SK-N-MC (cell line): ENCODE results near the gene AOPEP.

ENCODE experiments used
- EZH2 ChIP-seq: fragments of 200-600 bp; sonication (generic); IDR thresholded peaks from one replicate; pipeline ENCODE4 v1.6.1; 2017; ENCODE audit warnings: antibody characterized with exemption
- FOXP2 ChIP-seq: optimal IDR thresholded peaks from 2 replicates; pipeline ENCODE3; 2011; ENCODE audit warnings: mild to moderate bottlenecking, moderate library complexity; ENCODE audit not compliant: insufficient read depth; ENCODE audit errors: extremely low read length, control extremely low read depth
- POLR2AphosphoS5 ChIP-seq: IDR thresholded peaks from 2 replicates; pipeline ENCODE4 v1.6.1; 2012; ENCODE audit warnings: mild to moderate bottlenecking, low read depth, low read length, borderline replicate concordance

DNA sequence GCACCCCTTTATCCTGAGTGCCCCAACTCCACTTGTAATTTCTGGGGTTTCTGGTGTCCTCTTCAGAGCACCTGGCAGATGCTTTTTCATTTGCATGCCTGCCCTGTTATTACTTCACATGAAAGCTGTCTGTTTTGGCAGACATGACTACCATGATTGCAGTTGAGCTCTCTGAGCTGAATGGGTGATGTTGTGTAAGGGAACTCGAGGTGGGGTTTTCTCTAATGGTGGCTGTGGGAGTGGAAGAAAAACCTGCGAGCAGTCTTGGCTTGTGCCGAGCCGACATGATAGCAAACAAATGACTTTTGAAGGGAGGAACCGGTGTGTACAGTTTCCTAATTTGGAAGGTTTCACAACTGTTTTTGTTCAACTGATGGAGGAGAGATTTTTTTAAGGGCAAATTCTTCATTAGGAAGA is 196.2 kb downstream of the AOPEP start:
- TF ChIP-seq POLR2AphosphoS5 = no peak
- TF ChIP-seq EZH2 = no peak
- TF ChIP-seq FOXP2 = no peak
